ENCODE results near the gene PCBP4.
A peak's percentile ranks its signal among the peaks of the same experiment; 100 is the strongest.

The PCBP4 gene

GRCh38 chr3:51967384-51968169 is at the start of gene PCBP4:
PCBP4 (minus strand) TSS chr3:51967454; CDS start chr3:51961240, 6,214 bp downstream.
- DNase-seq (ENCODE audit: low spot score) = no peak

GRCh38 chr3:52015438-52016228 is 48.4 kb upstream of the PCBP4 start:
- no peak for DNase-seq (ENCODE audit: low spot score)

GRCh38 chr3:52014613-52015012 is 47.4 kb upstream of the PCBP4 start:
- no peak for DNase-seq (ENCODE audit: low spot score)

GRCh38 chr3:52013802-52014598 is 46.7 kb upstream of the PCBP4 start:
- DNase-seq (ENCODE audit: low spot score) = no peak

GRCh38 chr3:52012699-52013098 is 45.4 kb upstream of the PCBP4 start:
- no peak for DNase-seq (ENCODE audit: low spot score)

- no peak for DNase-seq (ENCODE audit: low spot score)
These were observed 43.2 kb upstream of the PCBP4 start for GRCh38 chr3:52010431-52010830.

- no peak for DNase-seq (ENCODE audit: low spot score)
These were observed 40.0 kb upstream of the PCBP4 start for GRCh38 chr3:52007291-52007690.

- no peak for DNase-seq (ENCODE audit: low spot score)
These were observed 39.5 kb upstream of the PCBP4 start for GRCh38 chr3:52006820-52007133.

- no peak for DNase-seq (ENCODE audit: low spot score)
These were observed 39.0 kb upstream of the PCBP4 start for GRCh38 chr3:52006017-52006819.

- DNase-seq (ENCODE audit: low spot score) = no peak
These were observed 38.3 kb upstream of the PCBP4 start for GRCh38 chr3:52005571-52005986.

- no peak for DNase-seq (ENCODE audit: low spot score)
These were observed 37.7 kb upstream of the PCBP4 start for GRCh38 chr3:52004906-52005395.

GRCh38 chr3:52004163-52004787 is 37.0 kb upstream of the PCBP4 start:
- peak; percentile 44 for DNase-seq (ENCODE audit: low spot score)

GRCh38 chr3:52002748-52003147 is 35.5 kb upstream of the PCBP4 start:
- DNase-seq (ENCODE audit: low spot score) = no peak

GRCh38 chr3:52001443-52001974 is 34.3 kb upstream of the PCBP4 start:
- peak; percentile 85 for DNase-seq (ENCODE audit: low spot score)

GRCh38 chr3:51999846-52000245 is 32.6 kb upstream of the PCBP4 start:
- DNase-seq (ENCODE audit: low spot score) = no peak

GRCh38 chr3:51998774-51999173 is 31.5 kb upstream of the PCBP4 start:
- DNase-seq (ENCODE audit: low spot score) = no peak

- no peak for DNase-seq (ENCODE audit: low spot score)
These were observed 30.8 kb upstream of the PCBP4 start for GRCh38 chr3:51997935-51998596.

- DNase-seq (ENCODE audit: low spot score) = no peak
These were observed 29.9 kb upstream of the PCBP4 start for GRCh38 chr3:51997172-51997571.

- DNase-seq (ENCODE audit: low spot score) = peak; percentile 88
These were observed 28.3 kb upstream of the PCBP4 start, which contains the start of gene RPL29 for GRCh38 chr3:51995346-51996163. RPL29 (minus strand) TSS chr3:51995895; CDS start chr3:51995461, 434 bp downstream.
